DND-41 (cell line): ENCODE measurements around the gene DNM3.

Experiments used
- ATAC-seq: fragments of 200-7000 bp; cut with Tn5 transposase; 3 replicates; pipeline ENCODE4 v1.9.1; 2021; ENCODE audit warnings: low read depth; ENCODE audit not compliant: insufficient read depth
- DNase-seq: peaks from one replicate; pipeline ENCODE4 v3.0.0-alpha.2; 2020
- H2AFZ ChIP-seq: 2 replicates; pipeline ENCODE4 v1.6.0; 2012; ENCODE audit warnings: low read depth, low read length
- H3K27ac ChIP-seq: 2 replicates; pipeline ENCODE4 v1.5.1; 2012; ENCODE audit warnings: low read length, inconsistent platforms
- H3K27me3 ChIP-seq: fragments of 200-600 bp; sonication (generic); 2 replicates; pipeline ENCODE4 v1.6.0; 2012; ENCODE audit warnings: low read length, mild to moderate bottlenecking, inconsistent platforms; ENCODE audit not compliant: insufficient read depth, poor library complexity
- H3K36me3 ChIP-seq: 2 replicates; pipeline ENCODE4 v1.5.1; 2012; ENCODE audit warnings: low read length, inconsistent platforms; ENCODE audit not compliant: insufficient read depth
- H3K4me1 ChIP-seq: 2 replicates; pipeline ENCODE4 v1.5.1; 2012; ENCODE audit warnings: mild to moderate bottlenecking, low read length; ENCODE audit not compliant: insufficient read depth
- H3K4me2 ChIP-seq: 2 replicates; pipeline ENCODE4 v1.6.0; 2012; ENCODE audit warnings: mild to moderate bottlenecking, moderate library complexity, low read length, inconsistent platforms; ENCODE audit not compliant: insufficient read depth
- H3K4me3 ChIP-seq, 2 experiments: fragments of 200-600 bp in 1 of 2; shearing (Covaris generic) in 1 of 2; 2 replicates each; pipeline ENCODE4 v1.5.1; 2012 to 2016; ENCODE audit warnings: inconsistent platforms in 2 of 2, low read length in 2 of 2, mild to moderate bottlenecking in 2 of 2, low read depth in 1 of 2, moderate library complexity in 1 of 2
- H3K79me2 ChIP-seq: 2 replicates; pipeline ENCODE4 v1.6.0; 2012; ENCODE audit warnings: low read length, inconsistent platforms; ENCODE audit not compliant: insufficient read depth
- H3K9ac ChIP-seq: 2 replicates; pipeline ENCODE4 v1.6.0; 2012; ENCODE audit warnings: low read depth, mild to moderate bottlenecking, inconsistent platforms, low read length, moderate library complexity
- H3K9me3 ChIP-seq: 2 replicates; pipeline ENCODE4 v1.5.1; 2012; ENCODE audit warnings: low read length, moderate library complexity, mild to moderate bottlenecking, inconsistent platforms; ENCODE audit not compliant: insufficient read depth, severe bottlenecking
- H4K20me1 ChIP-seq: 2 replicates; pipeline ENCODE4 v1.6.0; 2012; ENCODE audit warnings: low read length; ENCODE audit not compliant: insufficient read depth
- EZH2 ChIP-seq: IDR thresholded peaks from 3 replicates; pipeline ENCODE4 v1.6.1; 2012; ENCODE audit warnings: borderline replicate concordance, low read depth, mild to moderate bottlenecking, moderate library complexity, low read length, inconsistent platforms; ENCODE audit not compliant: severe bottlenecking
- TF ChIP-seq, protein P1 (sequence below): IDR thresholded peaks from 2 replicates; pipeline ENCODE4 v1.5.1; 2012; ENCODE audit warnings: borderline replicate concordance, low read length, moderate library complexity, mild to moderate bottlenecking; ENCODE audit not compliant: poor library complexity, severe bottlenecking; ENCODE audit errors: extremely low read depth

DNM3 gene

GRCh38 chr1:172286629-172287076 lies 445.4 kb downstream of the DNM3 start:
- Histone ChIP-seq H3K27me3 (peaks cover 5% of the 10 kb centered on the region), H4K20me1 (no peaks in the 10 kb centered on the region), H3K4me1 (no peaks in the 10 kb centered on the region), H3K4me2 (no peak overlapping the region), H3K9ac (no peak overlapping the region), H3K27ac (no peak overlapping the region), H2AFZ (no peak overlapping the region), H3K4me3 (no peak overlapping the region), H3K9me3 (no peaks in the 10 kb centered on the region), H3K36me3 (no peaks in the 10 kb centered on the region), H3K79me2 (no peaks in the 10 kb centered on the region)
- no peak for TF ChIP-seq EZH2
- TF ChIP-seq, protein P1, sequence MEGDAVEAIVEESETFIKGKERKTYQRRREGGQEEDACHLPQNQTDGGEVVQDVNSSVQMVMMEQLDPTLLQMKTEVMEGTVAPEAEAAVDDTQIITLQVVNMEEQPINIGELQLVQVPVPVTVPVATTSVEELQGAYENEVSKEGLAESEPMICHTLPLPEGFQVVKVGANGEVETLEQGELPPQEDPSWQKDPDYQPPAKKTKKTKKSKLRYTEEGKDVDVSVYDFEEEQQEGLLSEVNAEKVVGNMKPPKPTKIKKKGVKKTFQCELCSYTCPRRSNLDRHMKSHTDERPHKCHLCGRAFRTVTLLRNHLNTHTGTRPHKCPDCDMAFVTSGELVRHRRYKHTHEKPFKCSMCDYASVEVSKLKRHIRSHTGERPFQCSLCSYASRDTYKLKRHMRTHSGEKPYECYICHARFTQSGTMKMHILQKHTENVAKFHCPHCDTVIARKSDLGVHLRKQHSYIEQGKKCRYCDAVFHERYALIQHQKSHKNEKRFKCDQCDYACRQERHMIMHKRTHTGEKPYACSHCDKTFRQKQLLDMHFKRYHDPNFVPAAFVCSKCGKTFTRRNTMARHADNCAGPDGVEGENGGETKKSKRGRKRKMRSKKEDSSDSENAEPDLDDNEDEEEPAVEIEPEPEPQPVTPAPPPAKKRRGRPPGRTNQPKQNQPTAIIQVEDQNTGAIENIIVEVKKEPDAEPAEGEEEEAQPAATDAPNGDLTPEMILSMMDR, result no peak
- ATAC-seq (no peak), DNase-seq (no peak)

GRCh38 chr1:172287208-172287607 lies 445.9 kb downstream of the DNM3 start:
- H3K27ac ChIP-seq, result no peak overlapping the region
- peaks cover 5% of the 10 kb centered on the region for H3K27me3 ChIP-seq
- no peaks in the 10 kb centered on the region for H3K9me3 ChIP-seq
- TF ChIP-seq, protein P1, result no peak
- no peak for TF ChIP-seq EZH2
- H3K4me2 ChIP-seq, result no peak overlapping the region
- no peaks in the 10 kb centered on the region for H3K79me2 ChIP-seq
- ATAC-seq (no peak), DNase-seq (no peak)
- H2AFZ ChIP-seq, result no peak overlapping the region
- no peak overlapping the region for H3K4me3 ChIP-seq
- H3K36me3 ChIP-seq, result no peaks in the 10 kb centered on the region
- H4K20me1 ChIP-seq, result no peaks in the 10 kb centered on the region
- no peak overlapping the region for H3K9ac ChIP-seq
- H3K4me1 ChIP-seq, result no peaks in the 10 kb centered on the region

GRCh38 chr1:172288581-172288980 lies 447.3 kb downstream of the DNM3 start:
- no peak overlapping the region for H3K27ac ChIP-seq
- no peaks in the 10 kb centered on the region for H3K4me1 ChIP-seq
- H2AFZ ChIP-seq, result no peak overlapping the region
- DNase-seq, result no peak
- no peak overlapping the region for H3K4me3 ChIP-seq
- H3K9me3 ChIP-seq, result no peaks in the 10 kb centered on the region
- ATAC-seq, result no peak
- H3K79me2 ChIP-seq, result no peaks in the 10 kb centered on the region
- H3K9ac ChIP-seq, result no peak overlapping the region
- no peaks in the 10 kb centered on the region for H4K20me1 ChIP-seq
- TF ChIP-seq, protein P1, result no peak
- TF ChIP-seq EZH2, result no peak
- peaks cover 5% of the 10 kb centered on the region for H3K27me3 ChIP-seq
- no peak overlapping the region for H3K4me2 ChIP-seq
- H3K36me3 ChIP-seq, result no peaks in the 10 kb centered on the region

GRCh38 chr1:172289448-172289847 lies 448.1 kb downstream of the DNM3 start:
- Histone ChIP-seq H3K36me3 (no peaks in the 10 kb centered on the region), H3K27ac (no peak overlapping the region), H3K4me2 (no peak overlapping the region), H3K4me3 (no peak overlapping the region), H3K27me3 (peaks cover 5% of the 10 kb centered on the region), H4K20me1 (no peaks in the 10 kb centered on the region), H3K79me2 (no peaks in the 10 kb centered on the region), H3K4me1 (no peaks in the 10 kb centered on the region), H2AFZ (no peak overlapping the region), H3K9me3 (no peaks in the 10 kb centered on the region), H3K9ac (no peak overlapping the region)
- ATAC-seq (no peak), DNase-seq (no peak)
- no peak for TF ChIP-seq EZH2
- TF ChIP-seq, protein P1, result no peak
